ENCODE measurements around the gene LHFPL3.

Gene LHFPL3

DNA sequence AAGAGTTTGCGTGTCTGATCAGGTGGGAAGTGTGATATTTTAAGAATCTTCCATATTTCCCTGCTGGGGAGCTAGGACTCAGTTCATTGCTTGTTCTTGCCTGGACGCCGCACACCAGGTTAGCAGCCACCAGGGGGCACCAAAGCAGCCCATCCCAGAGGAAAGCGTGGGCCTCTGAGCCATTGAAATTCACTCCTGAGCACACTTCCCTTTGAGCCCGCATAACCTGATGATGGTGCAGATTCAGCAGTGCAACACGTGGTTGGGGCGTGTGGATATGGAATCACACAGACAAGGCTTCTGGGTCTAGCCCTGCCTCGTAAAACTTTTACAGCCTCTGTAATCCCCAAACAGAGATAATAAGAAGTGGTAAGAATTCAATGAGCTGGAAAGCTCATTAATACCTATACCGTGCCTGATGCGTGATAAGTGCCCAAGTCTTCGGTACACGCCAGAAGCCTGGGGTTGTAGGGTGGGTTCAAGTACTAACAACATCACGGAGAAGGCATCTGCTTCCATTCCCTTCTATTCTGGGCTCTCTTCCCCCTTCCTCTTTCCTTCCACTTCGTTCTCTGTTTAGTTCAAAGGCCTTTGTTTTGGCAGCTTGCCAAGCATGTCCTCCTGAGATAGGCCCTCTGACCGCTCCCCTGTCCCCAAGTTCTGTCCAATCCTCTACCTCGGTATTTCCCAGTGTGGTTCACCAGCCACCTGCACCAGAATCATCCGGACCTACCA is 555.5 kb downstream of the LHFPL3 start:
- DNase-seq: peak; percentile 89
- peak overlapping the region; percentile 25 for H3K4me3 ChIP-seq (ENCODE audit: low read depth, low read length)
- H3K9me3 ChIP-seq: no peaks in the 10 kb centered on the region
- no peaks in the 10 kb centered on the region for H3K36me3 ChIP-seq
- H3K27me3 ChIP-seq: no peaks in the 10 kb centered on the region
- TF ChIP-seq, protein P1, sequence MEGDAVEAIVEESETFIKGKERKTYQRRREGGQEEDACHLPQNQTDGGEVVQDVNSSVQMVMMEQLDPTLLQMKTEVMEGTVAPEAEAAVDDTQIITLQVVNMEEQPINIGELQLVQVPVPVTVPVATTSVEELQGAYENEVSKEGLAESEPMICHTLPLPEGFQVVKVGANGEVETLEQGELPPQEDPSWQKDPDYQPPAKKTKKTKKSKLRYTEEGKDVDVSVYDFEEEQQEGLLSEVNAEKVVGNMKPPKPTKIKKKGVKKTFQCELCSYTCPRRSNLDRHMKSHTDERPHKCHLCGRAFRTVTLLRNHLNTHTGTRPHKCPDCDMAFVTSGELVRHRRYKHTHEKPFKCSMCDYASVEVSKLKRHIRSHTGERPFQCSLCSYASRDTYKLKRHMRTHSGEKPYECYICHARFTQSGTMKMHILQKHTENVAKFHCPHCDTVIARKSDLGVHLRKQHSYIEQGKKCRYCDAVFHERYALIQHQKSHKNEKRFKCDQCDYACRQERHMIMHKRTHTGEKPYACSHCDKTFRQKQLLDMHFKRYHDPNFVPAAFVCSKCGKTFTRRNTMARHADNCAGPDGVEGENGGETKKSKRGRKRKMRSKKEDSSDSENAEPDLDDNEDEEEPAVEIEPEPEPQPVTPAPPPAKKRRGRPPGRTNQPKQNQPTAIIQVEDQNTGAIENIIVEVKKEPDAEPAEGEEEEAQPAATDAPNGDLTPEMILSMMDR (IDR thresholded peaks at IDR 0.05; ENCODE audit: low read depth, low read length): peak; percentile 99
- 0 out of 2 replicates have a peak, but pooled peaks cover 3% of the 10 kb centered on the region for H3K4me1 ChIP-seq

DNA sequence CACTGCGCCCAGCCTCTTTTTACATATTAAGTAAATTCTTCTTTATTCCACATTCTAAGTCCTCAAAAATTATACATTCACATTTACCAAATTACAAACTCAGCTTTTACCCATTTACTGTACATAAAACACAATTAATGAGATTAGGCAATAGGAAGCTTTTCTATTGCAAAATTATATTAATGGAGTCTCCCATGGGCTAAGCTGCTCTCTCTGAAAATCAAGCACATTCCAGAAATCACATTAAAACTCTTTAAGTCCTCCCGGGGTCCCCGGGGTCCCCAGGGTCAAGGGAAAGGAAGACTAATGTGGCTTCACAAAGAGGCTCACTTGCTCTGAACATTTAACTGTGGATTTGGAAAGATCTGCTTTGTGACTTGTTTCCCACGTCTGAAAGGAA is 558.2 kb downstream of the LHFPL3 start:
- 0 out of 2 replicates have a peak, but pooled peaks cover 3% of the 10 kb centered on the region for H3K4me1 ChIP-seq
- no peaks in the 10 kb centered on the region for H3K36me3 ChIP-seq
- no peaks in the 10 kb centered on the region for H3K27me3 ChIP-seq
- no peak overlapping the region for H3K4me3 ChIP-seq (ENCODE audit: low read depth, low read length)
- TF ChIP-seq, protein P1 (IDR thresholded peaks at IDR 0.05; ENCODE audit: low read depth, low read length): no peak
- DNase-seq: no peak
- H3K9me3 ChIP-seq: no peaks in the 10 kb centered on the region

DNA sequence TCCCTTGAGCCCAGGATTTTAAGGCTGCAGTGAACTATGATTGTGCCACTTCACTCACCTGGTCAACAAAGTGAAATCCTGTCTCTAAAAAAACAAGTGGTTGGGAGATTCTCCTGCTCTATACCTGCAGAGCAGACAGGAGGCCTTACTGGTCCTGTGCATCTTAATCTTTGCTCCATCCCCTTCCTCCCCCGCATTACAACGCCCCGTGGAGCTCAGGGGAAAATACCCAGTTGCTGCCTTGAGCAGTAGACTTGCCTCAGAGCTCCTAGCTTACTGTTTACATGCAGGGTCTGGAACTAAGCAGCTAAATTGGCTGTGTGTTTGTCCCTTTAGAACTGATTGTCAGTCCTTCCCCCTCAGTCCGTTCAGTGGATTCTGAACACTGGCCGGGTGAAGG is 561.8 kb downstream of the LHFPL3 start:
- DNase-seq: no peak
- Histone ChIP-seq H3K4me3 (ENCODE audit: low read depth, low read length) (no peak overlapping the region), H3K9me3 (no peaks in the 10 kb centered on the region), H3K36me3 (no peaks in the 10 kb centered on the region), H3K4me1 (no peaks in the 10 kb centered on the region), H3K27me3 (no peaks in the 10 kb centered on the region)
- TF ChIP-seq, protein P1 (IDR thresholded peaks at IDR 0.05; ENCODE audit: low read depth, low read length): no peak

DNA sequence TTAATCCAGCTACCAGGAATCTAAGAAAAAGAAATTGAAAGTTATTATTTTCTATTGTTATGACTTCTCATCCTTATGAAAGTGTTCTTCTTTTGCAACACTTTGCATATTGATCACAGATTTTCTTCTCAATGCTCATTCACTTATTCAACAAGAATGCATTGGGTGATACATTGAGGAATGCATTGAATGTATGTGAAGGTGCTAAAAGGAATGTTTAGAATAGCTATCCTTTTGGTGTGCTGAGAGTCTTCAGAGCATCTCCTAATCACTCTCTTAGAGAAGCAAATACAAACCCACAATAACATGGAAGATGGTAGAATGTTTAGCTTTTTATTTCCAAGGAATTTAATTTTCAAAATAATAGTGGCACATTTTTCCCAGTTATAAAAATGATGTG is 563.5 kb downstream of the LHFPL3 start:
- DNase-seq: no peak
- Histone ChIP-seq H3K4me3 (ENCODE audit: low read depth, low read length) (no peak overlapping the region), H3K27me3 (no peaks in the 10 kb centered on the region), H3K9me3 (no peaks in the 10 kb centered on the region), H3K4me1 (no peaks in the 10 kb centered on the region), H3K36me3 (no peaks in the 10 kb centered on the region)
- TF ChIP-seq, protein P1 (IDR thresholded peaks at IDR 0.05; ENCODE audit: low read depth, low read length): no peak

DNA sequence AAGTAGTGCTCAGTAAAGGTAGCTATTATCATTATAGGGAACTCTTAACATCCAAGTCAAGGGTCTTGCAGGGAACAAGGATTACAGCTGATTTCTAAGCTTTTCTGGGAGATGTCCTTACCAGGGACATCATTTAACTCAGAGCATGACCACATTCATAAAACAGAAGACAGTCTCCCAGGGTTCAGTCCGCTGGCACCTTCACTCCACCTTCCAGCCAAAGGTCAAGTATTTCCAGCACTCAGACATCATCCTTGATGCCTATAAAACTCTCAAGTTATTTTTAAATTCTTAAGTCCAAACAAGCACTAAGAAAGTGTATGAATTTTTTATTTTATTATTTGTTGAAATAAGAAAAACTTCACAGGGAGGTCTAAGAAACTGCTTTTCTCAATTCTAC is 565.9 kb downstream of the LHFPL3 start:
- H3K36me3 ChIP-seq: no peaks in the 10 kb centered on the region
- TF ChIP-seq, protein P1 (IDR thresholded peaks at IDR 0.05; ENCODE audit: low read depth, low read length): no peak

DNA sequence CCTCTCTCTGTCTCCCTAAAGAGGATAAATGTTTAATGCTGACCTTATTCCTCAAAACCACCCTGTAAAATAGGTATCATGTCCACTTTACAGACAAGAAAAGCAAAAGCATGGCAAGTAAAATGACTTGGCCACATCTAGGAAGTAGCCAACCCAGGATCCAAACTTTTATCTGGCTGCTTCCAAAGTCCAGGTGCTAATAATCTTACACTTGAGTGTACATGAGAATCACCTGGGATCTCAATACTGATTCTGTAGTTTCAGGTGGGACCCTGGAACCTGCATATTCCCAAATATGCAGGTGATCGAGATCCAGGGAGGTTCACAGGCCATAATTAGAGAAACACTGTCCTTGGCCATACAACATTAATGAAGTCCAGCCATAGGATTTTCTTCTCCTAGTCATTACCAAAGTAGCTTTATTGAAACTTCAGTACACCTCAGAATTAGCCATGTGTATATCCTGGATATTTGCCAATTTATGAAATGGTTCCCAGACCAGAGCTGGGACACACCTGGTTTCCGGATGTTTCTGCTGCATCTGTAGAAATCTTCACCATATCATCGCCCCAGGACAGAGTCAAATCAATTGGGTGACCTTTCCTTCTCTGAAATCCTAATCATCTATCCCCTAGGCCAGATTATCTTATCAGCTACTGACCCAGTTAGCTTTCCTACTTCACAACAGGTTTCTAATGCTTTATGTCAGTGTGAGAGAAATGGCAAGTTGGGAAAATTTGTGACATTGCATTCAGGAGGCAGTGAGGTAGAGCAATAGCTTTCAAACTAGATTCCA is 566.5 kb downstream of the LHFPL3 start:
- Histone ChIP-seq H3K4me3 (ENCODE audit: low read depth, low read length) (no peak overlapping the region), H3K27me3 (no peaks in the 10 kb centered on the region), H3K9me3 (no peaks in the 10 kb centered on the region), H3K36me3 (no peaks in the 10 kb centered on the region), H3K4me1 (no peaks in the 10 kb centered on the region)
- TF ChIP-seq, protein P1 (IDR thresholded peaks at IDR 0.05; ENCODE audit: low read depth, low read length): no peak
- no peak for DNase-seq

More for the DNA sequence above, 565.9 kb downstream of the LHFPL3 start:
- DNase-seq: no peak
- Histone ChIP-seq H3K4me1 (no peaks in the 10 kb centered on the region), H3K9me3 (no peaks in the 10 kb centered on the region), H3K27me3 (no peaks in the 10 kb centered on the region), H3K4me3 (ENCODE audit: low read depth, low read length) (no peak overlapping the region)

All from BE2C (cell line).